PC-9 (cell line): ENCODE results near the gene COG4.
"Not testable (repeated sequence)": the region's sequence is repeated elsewhere in the genome, so short reads cannot be mapped to it uniquely, and the experiment has no call there.

Experiments used
- CTCF ChIP-seq: fragments of 200-600 bp; sonication (generic); conservative IDR thresholded peaks from 2 replicates; pipeline ENCODE4 v1.6.1; 2017; ENCODE audit warnings: mixed run types, antibody characterized with exemption, mild to moderate bottlenecking, moderate library complexity
- EZH2 ChIP-seq: fragments of 200-600 bp; sonication (generic); IDR thresholded peaks from 2 replicates; pipeline ENCODE4 v1.8.0; 2017; ENCODE audit warnings: antibody characterized with exemption, low read depth

- TF ChIP-seq CTCF, EZH2: not testable (repeated sequence)
Observed at GRCh38 chr16:70451004-70451340, 72.4 kb downstream of the COG4 start.
